Transverse colon (tissue), 3 donors: Measurements from ENCODE around the gene CERKL.
"Not testable (repeated sequence)": the region's sequence is repeated elsewhere in the genome, so short reads cannot be mapped to it uniquely, and the experiment has no call there.

Source experiments
- CTCF ChIP-seq, 5 experiments: fragments of 200-600 bp in 3 of 5; fragments of 450-650 bp in 2 of 5; sonication (generic) in 3 of 5; IDR thresholded peaks; 1 replicate in 2 of 5; 2 replicates in 3 of 5; pipeline ENCODE4 v1.5.1; 2016 to 2017; ENCODE audit warnings: antibody characterized with exemption in 5 of 5, inconsistent platforms in 3 of 5, mild to moderate bottlenecking in 2 of 5, moderate library complexity in 1 of 5
- EP300 ChIP-seq: sonication (generic); formaldehyde crosslinking; IDR thresholded peaks from one replicate; pipeline ENCODE4 v1.6.1; 2017; ENCODE audit warnings: antibody characterized with exemption, low read depth

DNA sequence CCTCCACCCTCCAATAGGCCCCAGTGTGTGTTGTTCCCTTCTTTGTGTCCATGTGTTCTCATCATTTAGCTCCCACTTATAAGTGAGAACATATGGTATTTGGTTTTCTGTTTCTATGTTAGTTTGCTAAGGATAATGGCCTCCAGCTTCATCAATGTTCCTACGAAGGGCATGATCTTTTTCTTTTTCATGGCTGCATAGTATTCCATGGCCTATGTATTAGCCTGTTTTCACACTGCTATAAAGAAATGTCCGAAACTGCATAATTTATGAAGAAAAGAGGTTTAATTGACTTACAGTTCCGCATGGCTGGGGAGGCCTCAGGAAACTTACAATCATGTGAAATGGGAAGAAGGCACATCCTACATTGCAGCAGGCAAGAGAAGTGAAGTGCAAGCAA lies 45.6 kb upstream of the CERKL start:
- not testable (repeated sequence) for TF ChIP-seq CTCF (IDR thresholded peaks at IDR 0.05); EP300
